HepG2 (cell line): ENCODE results near the gene RPS6KA5. TPM values are rescaled to one million over a fixed set of nuclear protein-coding genes. Genes with fewer than 3 reads are reported as not detected.

Experiments used
- AFF4 ChIP-seq: sonication (generic); formaldehyde crosslinking; IDR thresholded peaks from 2 replicates; pipeline ENCODE4 v1.4.0; 2020; ENCODE audit warnings: missing genetic modification reagents
- ARNTL ChIP-seq: sonication (generic); formaldehyde crosslinking; IDR thresholded peaks from 2 replicates; pipeline ENCODE4 v1.4.0; 2020; ENCODE audit warnings: mild to moderate bottlenecking, missing genetic modification reagents
- BCL6 ChIP-seq: IDR thresholded peaks from 2 replicates; pipeline ENCODE4 v1.6.1; 2016; ENCODE audit warnings: missing genetic modification reagents, missing compliant biosample characterization
- DPF2 ChIP-seq: sonication (generic); formaldehyde crosslinking; IDR thresholded peaks from 2 replicates; pipeline ENCODE4 v1.4.0; 2020; ENCODE audit warnings: mild to moderate bottlenecking, low read depth, missing genetic modification reagents, borderline replicate concordance
- GLMP ChIP-seq: sonication (generic); formaldehyde crosslinking; IDR thresholded peaks from 2 replicates; pipeline ENCODE4 v1.9.0; 2021; ENCODE audit warnings: missing genetic modification reagents, mild to moderate bottlenecking, borderline replicate concordance
- HNF1A ChIP-seq, 2 experiments: sonication (generic) in 1 of 2; formaldehyde crosslinking in 1 of 2; IDR thresholded peaks; 2 replicates each; pipeline versions ENCODE4 v1.4.0 to v1.6.1; 2016 to 2020; ENCODE audit warnings: borderline replicate concordance in 1 of 2, low read depth in 1 of 2, mild to moderate bottlenecking in 1 of 2, missing genetic modification reagents in 1 of 2
- ZNF280B ChIP-seq: sonication (generic); formaldehyde crosslinking; IDR thresholded peaks from 2 replicates; pipeline ENCODE4 v1.5.0; 2020; ENCODE audit warnings: missing genetic modification reagents, mild to moderate bottlenecking, borderline replicate concordance
- ZNF512B ChIP-seq: sonication (generic); formaldehyde crosslinking; IDR thresholded peaks from 2 replicates; pipeline ENCODE4 v1.5.1; 2020; ENCODE audit warnings: missing genetic modification reagents, mild to moderate bottlenecking, borderline replicate concordance
- ZNF557 ChIP-seq: sonication (generic); formaldehyde crosslinking; IDR thresholded peaks from 2 replicates; pipeline ENCODE4 v1.4.0; 2020; ENCODE audit warnings: missing genetic modification reagents
- polyA plus RNA-seq, 8 experiments: library from polyadenylated mRNA; depleted of rRNA in 3 of 8; stranded (reverse) in 7 of 8; unstranded in 1 of 8; fragments of >200 nt; fragmentation: Illumina TruSeq in 4 of 8; extraction: Trizol in 4 of 8; gene quantifications; 2 replicates each; pipeline versions ENCODE4 v1.2.1 to v1.2.3, GENCODE V29; 2011 to 2016; ENCODE audit warnings: low read depth in 4 of 8, missing spikeins in 1 of 8, mixed read lengths in 1 of 8; ENCODE audit not compliant: insufficient read depth in 1 of 8
- total RNA-seq, 5 experiments: library from RNA; depleted of rRNA; stranded (reverse); fragments of >200 nt; fragmentation: Illumina TruSeq; extraction: Trizol; gene quantifications; 2 replicates each; pipeline ENCODE4 v1.2.3, GENCODE V29; 2016; ENCODE audit warnings: low read depth in 1 of 5

The RPS6KA5 gene
- total and polyA plus RNA-seq, 2 of the 13 experiments (the other 11 are each of a cell fraction or from before 2014, with no cell fraction given) = 0.50 to 0.58 TPM

- TF ChIP-seq AFF4 (CRISPR knock-in tag) (no peak), ZNF512B (CRISPR knock-in tag) (no peak), DPF2 (no peak), HNF1A (IDR thresholded peaks at IDR 0.05; ENCODE audit: low read depth) (no peak), HNF1A (CRISPR knock-in tag; IDR thresholded peaks at IDR 0.05; ENCODE audit: borderline replicate concordance) (no peak), ARNTL (no peak), GLMP (CRISPR knock-in tag) (no peak), BCL6 (CRISPR knock-in tag) (no peak), ZNF280B (CRISPR knock-in tag) (no peak), ZNF557 (no peak)
- TF ChIP-seq, all 625 proteins: peak for 0
These were observed 19.6 kb upstream of the RPS6KA5 start (continued) for GRCh38 chr14:91080071-91080470.
